ENCODE results near the gene BCAM.

The BCAM gene

GRCh38 chr19:44800461-44800860 is 8.4 kb upstream of the BCAM start (continued):
- TF ChIP-seq GLIS1 (tag by site-specific recombination; IDR thresholded peaks at IDR 0.05) (peak; percentile 38; the same call in 1 of the 2 replicates), KLF9 (tag by site-specific recombination; IDR thresholded peaks at IDR 0.05; ENCODE audit: low read depth) (0 out of 2 replicates have a peak, but pooled peaks have one; percentile 20), ZNF561 (tag by site-specific recombination; IDR thresholded peaks at IDR 0.05; ENCODE audit: borderline replicate concordance) (peak; percentile 61; the same call in 1 of the 2 replicates), ZNF266 (tag by site-specific recombination; IDR thresholded peaks at IDR 0.05; ENCODE audit: low read depth) (no peak), KLF7 (tag by site-specific recombination; IDR thresholded peaks at IDR 0.05; ENCODE audit: borderline replicate concordance) (no peak), ZNF544 (tag by site-specific recombination; IDR thresholded peaks at IDR 0.05) (no peak), ZSCAN4 (tag by site-specific recombination; IDR thresholded peaks at IDR 0.05) (no peak), ZNF169 (tag by site-specific recombination; IDR thresholded peaks at IDR 0.05) (no peak), HOXC10 (CRISPR knock-in tag; IDR thresholded peaks at IDR 0.05) (no peak), ZNF660 (tag by site-specific recombination; IDR thresholded peaks at IDR 0.05) (0 out of 2 replicates have a peak, but pooled peaks have one; percentile 26), KLF10 (tag by site-specific recombination; IDR thresholded peaks at IDR 0.05) (no peak), ZNF2 (tag by site-specific recombination; IDR thresholded peaks at IDR 0.05) (no peak), ZNF114 (tag by site-specific recombination; IDR thresholded peaks at IDR 0.05) (no peak), ZNF623 (tag by site-specific recombination; IDR thresholded peaks at IDR 0.05) (no peak), ZNF37A (tag by site-specific recombination; IDR thresholded peaks at IDR 0.05) (no peak), ZNF514 (tag by site-specific recombination; IDR thresholded peaks at IDR 0.05) (no peak), ZNF274 (IDR thresholded peaks at IDR 0.05; ENCODE audit: low read length) (no peak), ZNF274 (tag by site-specific recombination; IDR thresholded peaks at IDR 0.05; ENCODE audit: borderline replicate concordance) (no peak), ZNF366 (tag by site-specific recombination; conservative IDR thresholded peaks at IDR 0.05) (no peak), ZNF155 (tag by site-specific recombination; IDR thresholded peaks at IDR 0.05) (no peak), ZNF214 (tag by site-specific recombination; IDR thresholded peaks at IDR 0.05; ENCODE audit: borderline replicate concordance) (no peak), PRDM10 (tag by site-specific recombination; IDR thresholded peaks at IDR 0.05) (peak; percentile 14; the same call in 1 of the 2 replicates), ZSCAN30 (tag by site-specific recombination; IDR thresholded peaks at IDR 0.05) (peak; percentile 40; the same call in 1 of the 2 replicates), YY2 (tag by site-specific recombination; IDR thresholded peaks at IDR 0.05) (no peak), EGR2 (tag by site-specific recombination; IDR thresholded peaks at IDR 0.05; ENCODE audit: low read depth) (no peak), ZBTB17 (tag by site-specific recombination; IDR thresholded peaks at IDR 0.05) (no peak; the same call in 1 of the 2 replicates), SCRT2 (tag by site-specific recombination; IDR thresholded peaks at IDR 0.05) (no peak), HOXA7 (CRISPR knock-in tag; IDR thresholded peaks at IDR 0.05; ENCODE audit: borderline replicate concordance) (no peak), ZNF629 (tag by site-specific recombination; IDR thresholded peaks at IDR 0.05) (no peak), ZNF530 (tag by site-specific recombination; IDR thresholded peaks at IDR 0.05; ENCODE audit: low read depth) (no peak), HOXD13 (CRISPR knock-in tag; IDR thresholded peaks at IDR 0.05; ENCODE audit: borderline replicate concordance) (no peak), MZF1 (tag by site-specific recombination; IDR thresholded peaks at IDR 0.05; ENCODE audit: borderline replicate concordance) (no peak), ZNF677 (tag by site-specific recombination; IDR thresholded peaks at IDR 0.05) (no peak)
- TF ChIP-seq, protein P1, sequence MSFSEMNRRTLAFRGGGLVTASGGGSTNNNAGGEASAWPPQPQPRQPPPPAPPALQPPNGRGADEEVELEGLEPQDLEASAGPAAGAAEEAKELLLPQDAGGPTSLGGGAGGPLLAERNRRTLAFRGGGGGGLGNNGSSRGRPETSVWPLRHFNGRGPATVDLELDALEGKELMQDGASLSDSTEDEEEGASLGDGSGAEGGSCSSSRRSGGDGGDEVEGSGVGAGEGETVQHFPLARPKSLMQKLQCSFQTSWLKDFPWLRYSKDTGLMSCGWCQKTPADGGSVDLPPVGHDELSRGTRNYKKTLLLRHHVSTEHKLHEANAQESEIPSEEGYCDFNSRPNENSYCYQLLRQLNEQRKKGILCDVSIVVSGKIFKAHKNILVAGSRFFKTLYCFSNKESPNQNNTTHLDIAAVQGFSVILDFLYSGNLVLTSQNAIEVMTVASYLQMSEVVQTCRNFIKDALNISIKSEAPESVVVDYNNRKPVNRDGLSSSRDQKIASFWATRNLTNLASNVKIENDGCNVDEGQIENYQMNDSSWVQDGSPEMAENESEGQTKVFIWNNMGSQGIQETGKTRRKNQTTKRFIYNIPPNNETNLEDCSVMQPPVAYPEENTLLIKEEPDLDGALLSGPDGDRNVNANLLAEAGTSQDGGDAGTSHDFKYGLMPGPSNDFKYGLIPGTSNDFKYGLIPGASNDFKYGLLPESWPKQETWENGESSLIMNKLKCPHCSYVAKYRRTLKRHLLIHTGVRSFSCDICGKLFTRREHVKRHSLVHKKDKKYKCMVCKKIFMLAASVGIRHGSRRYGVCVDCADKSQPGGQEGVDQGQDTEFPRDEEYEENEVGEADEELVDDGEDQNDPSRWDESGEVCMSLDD (tag by site-specific recombination; IDR thresholded peaks at IDR 0.05): 0 out of 2 replicates have a peak, but pooled peaks have one; percentile 18
- TF ChIP-seq, protein P2, sequence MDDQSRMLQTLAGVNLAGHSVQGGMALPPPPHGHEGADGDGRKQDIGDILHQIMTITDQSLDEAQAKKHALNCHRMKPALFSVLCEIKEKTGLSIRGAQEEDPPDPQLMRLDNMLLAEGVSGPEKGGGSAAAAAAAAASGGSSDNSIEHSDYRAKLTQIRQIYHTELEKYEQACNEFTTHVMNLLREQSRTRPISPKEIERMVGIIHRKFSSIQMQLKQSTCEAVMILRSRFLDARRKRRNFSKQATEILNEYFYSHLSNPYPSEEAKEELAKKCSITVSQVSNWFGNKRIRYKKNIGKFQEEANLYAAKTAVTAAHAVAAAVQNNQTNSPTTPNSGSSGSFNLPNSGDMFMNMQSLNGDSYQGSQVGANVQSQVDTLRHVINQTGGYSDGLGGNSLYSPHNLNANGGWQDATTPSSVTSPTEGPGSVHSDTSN (CRISPR knock-in tag; IDR thresholded peaks at IDR 0.05): no peak

Measured in HEK293 (cell line).